Caco-2 (cell line): ENCODE measurements around the gene MAP1A. TPM values are rescaled to one million over a fixed set of nuclear protein-coding genes. Genes with fewer than 3 reads are reported as not detected.

ENCODE experiments used
- BruUV-seq: library from RNA; stranded (reverse); fragments of 400-500 nt; replicated peaks from 2 replicates; lab custom pipeline; 2021; lab: Mats Ljungman, UMichigan
- CTCF ChIA-PET: fragments of 300-600 bp; sonication (Branson Sonifier 250); formaldehyde crosslinking; loops from one replicate; lab custom pipeline; 2022; ENCODE audit warnings: antibody characterized with exemption; lab: Charles Lee
- POLR2A ChIA-PET: fragments of 300-600 bp; sonication (Branson Sonifier 250); formaldehyde crosslinking; loops from one replicate; lab custom pipeline; 2022; ENCODE audit warnings: antibody characterized with exemption; lab: Charles Lee
- DNase-seq, 2 experiments: peaks; one replicate each; pipeline versions ENCODE4 v3.0.0 to v3.0.0-alpha.2; 2020 to 2022
- H3K27me3 ChIP-seq: replicated peaks from 2 replicates; pipeline ENCODE4 v1.6.0; 2011; ENCODE audit warnings: low read length; ENCODE audit not compliant: control insufficient read depth, insufficient read depth
- H3K36me3 ChIP-seq: 2 replicates; pipeline ENCODE4 v1.5.1; 2011; ENCODE audit warnings: low read length; ENCODE audit not compliant: control insufficient read depth, insufficient read depth
- H3K4me1 ChIP-seq: fragments of 250-450 bp; sonication (Bioruptor Pico); 2 replicates; pipeline ENCODE4 v1.5.1; 2020; ENCODE audit warnings: mild to moderate bottlenecking
- H3K4me3 ChIP-seq: 2 replicates; pipeline ENCODE4 v1.5.1; 2011; ENCODE audit warnings: low read depth, mild to moderate bottlenecking, control low read depth, low read length
- H3K9me3 ChIP-seq: fragments of 250-450 bp; sonication (Bioruptor Pico); 2 replicates; pipeline ENCODE4 v1.5.1; 2020; ENCODE audit warnings: mild to moderate bottlenecking, moderate library complexity
- H3K27ac Mint-ChIP-seq: one replicate; pipeline ENCODE4 v1.8.0; 2022; ENCODE audit warnings: mixed read lengths; ENCODE audit not compliant: unreplicated experiment
- H3K27me3 Mint-ChIP-seq: one replicate; pipeline ENCODE4 v1.8.0; 2022; ENCODE audit warnings: mixed read lengths; ENCODE audit not compliant: insufficient read depth, unreplicated experiment
- H3K36me3 Mint-ChIP-seq: one replicate; pipeline ENCODE4 v1.8.0; 2022; ENCODE audit warnings: mild to moderate bottlenecking, mixed read lengths; ENCODE audit not compliant: insufficient read depth, unreplicated experiment
- H3K4me1 Mint-ChIP-seq: one replicate; pipeline ENCODE4 v1.8.0; 2022; ENCODE audit warnings: low read depth, mixed read lengths; ENCODE audit not compliant: unreplicated experiment
- H3K4me3 Mint-ChIP-seq: one replicate; pipeline ENCODE4 v1.8.0; 2022; ENCODE audit warnings: mild to moderate bottlenecking, moderate library complexity, mixed read lengths; ENCODE audit not compliant: unreplicated experiment
- H3K9me3 Mint-ChIP-seq: one replicate; pipeline ENCODE4 v1.8.0; 2022; ENCODE audit warnings: mixed read lengths; ENCODE audit not compliant: unreplicated experiment
- intact Hi-C: fragments of 100-400 bp; cut with micrococcal nuclease; formaldehyde crosslinking; loops from one replicate; pipeline ENCODE4 v1.10.0; 2022; ENCODE audit not compliant: unreplicated experiment
- total RNA-seq: library from RNA; stranded (reverse); gene quantifications from 2 replicates; pipeline ENCODE4 v1.2.3, GENCODE V29; 2022
- TF ChIP-seq, protein P1 (sequence below), 2 experiments: fragments of 200-600 bp in 1 of 2; IDR thresholded peaks; 1 replicate in 1 of 2; 2 replicates in 1 of 2; pipeline versions ENCODE4 v1.5.1 to v1.8.0; 2011 to 2022; ENCODE audit warnings: antibody characterized with exemption in 1 of 2, control low read depth in 1 of 2, inconsistent platforms in 1 of 2, low read depth in 1 of 2, low read length in 1 of 2, mild to moderate bottlenecking in 1 of 2, moderate library complexity in 1 of 2; ENCODE audit not compliant: insufficient read depth in 1 of 2, severe bottlenecking in 1 of 2, unreplicated experiment in 1 of 2

The MAP1A gene
- total RNA-seq, 1 experiment from 2014 or later: 0.84 TPM

DNA sequence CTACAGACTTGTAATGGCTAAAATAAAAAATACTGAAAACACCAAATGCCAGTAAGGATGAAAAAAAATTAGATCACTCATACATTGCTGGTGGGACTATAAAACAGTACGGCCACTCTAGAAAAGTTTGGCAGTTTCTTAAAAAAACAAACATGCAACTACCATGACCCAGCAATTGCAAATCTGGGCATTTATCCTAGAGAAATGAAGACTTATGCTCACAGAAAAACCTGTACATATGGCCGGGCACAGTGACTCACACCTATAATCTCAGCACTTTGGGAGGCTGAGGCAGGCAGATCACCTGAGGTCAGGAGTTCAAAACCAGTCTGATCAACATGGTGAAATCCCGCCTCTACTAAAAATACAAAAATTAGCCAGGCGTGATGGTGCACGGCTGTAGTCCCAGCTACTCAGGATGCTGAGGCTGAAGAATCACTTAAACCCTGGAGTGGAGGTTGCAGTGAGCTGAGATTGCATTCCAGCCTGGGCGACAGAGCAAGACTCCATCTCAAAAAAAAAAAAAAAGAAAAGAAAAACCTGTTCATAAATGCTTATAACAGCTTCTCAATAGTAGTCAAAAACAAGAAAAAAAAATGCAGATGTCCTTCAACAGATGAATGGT is 30.0 kb upstream of the MAP1A start:
- Histone ChIP-seq H3K4me3 (no peak overlapping the region), H3K27me3 (no peaks in the 10 kb centered on the region), H3K9me3 (no peaks in the 10 kb centered on the region), H3K36me3 (no peaks in the 10 kb centered on the region), H3K4me1 (no peaks in the 10 kb centered on the region)
- no TSS peak for BruUV-seq
- intact Hi-C loops: no loop called here
- H3K4me3 Mint-ChIP-seq: no peak overlapping the region
- H3K4me1 Mint-ChIP-seq: peaks cover 8% of the 10 kb centered on the region
- H3K36me3 Mint-ChIP-seq: peaks cover 23% of the 10 kb centered on the region
- TF ChIP-seq, protein P1, sequence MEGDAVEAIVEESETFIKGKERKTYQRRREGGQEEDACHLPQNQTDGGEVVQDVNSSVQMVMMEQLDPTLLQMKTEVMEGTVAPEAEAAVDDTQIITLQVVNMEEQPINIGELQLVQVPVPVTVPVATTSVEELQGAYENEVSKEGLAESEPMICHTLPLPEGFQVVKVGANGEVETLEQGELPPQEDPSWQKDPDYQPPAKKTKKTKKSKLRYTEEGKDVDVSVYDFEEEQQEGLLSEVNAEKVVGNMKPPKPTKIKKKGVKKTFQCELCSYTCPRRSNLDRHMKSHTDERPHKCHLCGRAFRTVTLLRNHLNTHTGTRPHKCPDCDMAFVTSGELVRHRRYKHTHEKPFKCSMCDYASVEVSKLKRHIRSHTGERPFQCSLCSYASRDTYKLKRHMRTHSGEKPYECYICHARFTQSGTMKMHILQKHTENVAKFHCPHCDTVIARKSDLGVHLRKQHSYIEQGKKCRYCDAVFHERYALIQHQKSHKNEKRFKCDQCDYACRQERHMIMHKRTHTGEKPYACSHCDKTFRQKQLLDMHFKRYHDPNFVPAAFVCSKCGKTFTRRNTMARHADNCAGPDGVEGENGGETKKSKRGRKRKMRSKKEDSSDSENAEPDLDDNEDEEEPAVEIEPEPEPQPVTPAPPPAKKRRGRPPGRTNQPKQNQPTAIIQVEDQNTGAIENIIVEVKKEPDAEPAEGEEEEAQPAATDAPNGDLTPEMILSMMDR (IDR thresholded peaks at IDR 0.05; ENCODE audit: insufficient read depth in 1 of 2, low read depth in 1 of 2, low read length in 1 of 2, severe bottlenecking in 1 of 2, unreplicated experiment in 1 of 2): no peak
- ChIA-PET POLR2A (no interaction called here), CTCF (no interaction called here)
- no peaks in the 10 kb centered on the region for H3K9me3 Mint-ChIP-seq
- no peak for DNase-seq
- no peak overlapping the region for H3K27ac Mint-ChIP-seq
- no peaks in the 10 kb centered on the region for H3K27me3 Mint-ChIP-seq

DNA sequence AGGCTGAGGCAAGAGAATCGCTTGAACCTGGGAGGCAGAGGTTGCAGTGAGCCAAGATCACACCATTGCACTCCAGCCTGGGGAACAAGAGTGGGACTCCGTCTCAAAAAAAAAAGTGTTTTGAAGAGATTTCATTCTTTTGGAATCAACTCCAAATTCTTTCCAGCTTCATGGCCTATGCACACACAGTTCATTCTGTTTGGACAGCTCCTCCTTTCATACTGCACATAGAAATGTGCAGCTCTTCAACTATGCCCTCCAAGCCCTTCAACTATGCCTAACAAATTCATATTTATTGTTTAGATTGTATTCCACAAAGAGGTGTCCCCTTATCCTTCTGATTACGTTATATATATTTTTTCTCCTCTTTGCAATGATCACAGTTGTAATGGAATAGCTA is 28.6 kb upstream of the MAP1A start:
- Histone ChIP-seq H3K36me3 (no peaks in the 10 kb centered on the region), H3K4me1 (no peaks in the 10 kb centered on the region), H3K27me3 (no peaks in the 10 kb centered on the region), H3K4me3 (no peak overlapping the region), H3K9me3 (no peaks in the 10 kb centered on the region)
- DNase-seq: no peak
- ChIA-PET CTCF (no interaction called here), POLR2A (no interaction called here)
- H3K4me3 Mint-ChIP-seq: no peak overlapping the region
- H3K4me1 Mint-ChIP-seq: peaks cover 12% of the 10 kb centered on the region
- H3K27ac Mint-ChIP-seq: no peak overlapping the region
- TF ChIP-seq, protein P1 (IDR thresholded peaks at IDR 0.05; ENCODE audit: insufficient read depth in 1 of 2, low read depth in 1 of 2, low read length in 1 of 2, severe bottlenecking in 1 of 2, unreplicated experiment in 1 of 2): no peak
- intact Hi-C loops: no loop called here
- no peaks in the 10 kb centered on the region for H3K27me3 Mint-ChIP-seq
- H3K36me3 Mint-ChIP-seq: peaks cover 30% of the 10 kb centered on the region
- H3K9me3 Mint-ChIP-seq: no peaks in the 10 kb centered on the region
- no TSS peak for BruUV-seq

DNA sequence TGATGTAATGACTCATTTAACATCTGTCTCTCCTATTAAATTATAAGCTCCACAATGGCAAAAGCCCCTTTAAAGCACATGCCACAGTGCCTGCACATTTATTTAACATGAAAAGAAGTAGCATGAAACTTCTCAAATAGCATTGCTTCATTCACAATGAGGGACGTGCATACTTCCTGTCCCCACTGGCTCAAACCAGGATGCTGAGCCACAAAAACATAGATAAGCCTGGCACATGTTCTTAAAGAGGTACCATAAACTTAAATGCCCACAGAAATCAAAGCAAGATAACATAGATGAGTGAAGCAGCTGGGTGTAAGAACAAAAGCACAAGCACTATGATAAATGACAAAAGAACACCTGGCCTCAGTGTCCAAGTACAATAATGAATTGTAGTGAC is 28.2 kb upstream of the MAP1A start:
- TF ChIP-seq, protein P1 (IDR thresholded peaks at IDR 0.05; ENCODE audit: insufficient read depth in 1 of 2, low read depth in 1 of 2, low read length in 1 of 2, severe bottlenecking in 1 of 2, unreplicated experiment in 1 of 2): no peak
- Histone ChIP-seq H3K27me3 (no peaks in the 10 kb centered on the region), H3K36me3 (no peaks in the 10 kb centered on the region), H3K4me1 (no peaks in the 10 kb centered on the region), H3K4me3 (no peak overlapping the region), H3K9me3 (no peaks in the 10 kb centered on the region)
- no TSS peak for BruUV-seq
- no peak for DNase-seq
- H3K4me1 Mint-ChIP-seq: peaks cover 14% of the 10 kb centered on the region
- no peaks in the 10 kb centered on the region for H3K9me3 Mint-ChIP-seq
- peaks cover 30% of the 10 kb centered on the region for H3K36me3 Mint-ChIP-seq
- no peak overlapping the region for H3K4me3 Mint-ChIP-seq
- H3K27me3 Mint-ChIP-seq: no peaks in the 10 kb centered on the region
- POLR2A ChIA-PET: no interaction called here
- CTCF ChIA-PET: no interaction called here
- intact Hi-C loops: no loop called here
- no peak overlapping the region for H3K27ac Mint-ChIP-seq
